ENCODE data around the gene NLRC4.
"Not testable (repeated sequence)": the region's sequence is repeated elsewhere in the genome, so short reads cannot be mapped to it uniquely, and the experiment has no call there.

Gene NLRC4

DNA sequence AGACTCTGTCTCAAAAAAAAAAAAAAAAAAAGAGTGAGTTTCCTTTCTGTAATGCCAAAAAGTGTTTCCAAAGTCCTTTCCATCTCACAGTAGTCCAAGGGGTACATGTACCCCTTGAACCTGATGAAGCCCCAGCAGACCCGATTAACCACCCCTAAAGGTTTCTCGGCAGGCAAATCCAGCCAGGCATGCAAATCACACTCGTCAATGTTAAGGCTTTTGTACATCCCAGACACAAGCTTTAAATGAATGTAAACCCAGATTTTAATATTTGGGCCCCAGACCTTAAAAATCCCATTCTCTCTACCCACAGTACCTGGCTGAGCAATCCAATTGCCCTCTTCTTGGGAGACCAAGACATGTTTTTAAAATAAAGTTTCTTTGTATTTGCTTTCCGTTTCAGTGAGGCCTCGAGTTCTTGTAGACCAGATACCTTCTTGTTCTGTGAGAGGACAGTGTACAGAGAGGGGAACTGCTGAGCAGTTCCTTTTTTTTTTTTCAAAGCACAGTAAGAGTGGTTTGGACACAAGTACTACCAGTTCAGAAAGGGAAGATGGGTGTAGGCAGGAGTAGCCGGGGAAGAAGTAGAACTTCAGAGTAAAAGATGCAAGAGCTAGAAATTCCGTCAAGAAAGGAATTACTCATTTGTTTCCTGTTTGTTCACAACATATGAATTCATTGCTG, at the start of gene NLRC4:
Gene NLRC4, minus strand, starts transcription at position 465 of the 684 bp plus-strand sequence. CDS start 8,111 bp downstream, outside the sequence.
- no peak for DNase-seq (ENCODE audit: low read depth)

- DNase-seq (ENCODE audit: low read depth): no peak
These were observed 45.9 kb upstream of the NLRC4 start for GRCh38 chr2:32310577-32310976.

GRCh38 chr2:32293966-32294562, 29.4 kb upstream of the NLRC4 start:
- DNase-seq (ENCODE audit: low read depth): not testable (repeated sequence)

- not testable (repeated sequence) for DNase-seq (ENCODE audit: low read depth)
These were observed 28.8 kb upstream of the NLRC4 start for GRCh38 chr2:32293493-32293892.

GRCh38 chr2:32291746-32292145, 27.1 kb upstream of the NLRC4 start:
- no peak for DNase-seq (ENCODE audit: low read depth)

GRCh38 chr2:32290000-32290339, 25.3 kb upstream of the NLRC4 start:
- no peak for DNase-seq (ENCODE audit: low read depth)

DNA sequence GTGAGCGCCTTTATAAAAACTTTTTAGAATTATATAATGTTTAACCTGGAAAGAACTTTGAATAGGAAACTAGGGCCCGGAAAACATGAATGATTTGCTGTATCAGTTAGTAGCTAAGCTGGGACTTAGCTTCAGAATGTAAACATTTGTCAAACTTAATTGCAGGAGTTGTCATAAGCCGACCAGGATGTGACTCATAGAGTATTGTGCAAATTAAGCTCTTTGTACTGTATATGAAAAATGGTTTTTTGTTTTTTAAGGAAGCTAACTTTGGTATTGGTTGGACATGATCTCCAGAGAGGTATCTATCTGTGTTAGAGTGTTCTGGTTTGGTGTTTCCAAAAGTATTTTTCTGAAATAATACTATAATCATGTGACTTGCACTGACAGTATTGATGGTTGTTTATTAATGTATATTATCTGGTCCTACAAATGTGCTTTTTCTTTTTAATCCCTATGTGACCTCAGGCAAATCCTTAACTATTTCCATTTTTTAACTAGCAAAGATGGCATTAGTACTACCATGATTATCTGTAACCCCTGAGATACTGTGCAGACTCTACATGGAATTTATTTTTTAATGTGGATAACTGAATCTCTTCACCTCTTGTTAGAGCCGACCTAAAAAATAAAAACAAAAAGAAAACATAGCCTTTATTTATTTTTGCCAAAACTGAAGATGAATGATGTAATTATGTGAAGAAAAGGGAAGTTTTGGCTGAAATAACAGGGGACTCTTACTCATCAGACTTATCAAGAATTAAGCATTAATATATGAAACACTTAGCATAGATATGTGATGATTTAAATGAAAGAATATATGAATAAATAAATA, 24.7 kb upstream of the NLRC4 start:
- DNase-seq (ENCODE audit: low read depth): peak; percentile 62

GRCh38 chr2:32284321-32284720, 19.6 kb upstream of the NLRC4 start:
- no peak for DNase-seq (ENCODE audit: low read depth)

DNA sequence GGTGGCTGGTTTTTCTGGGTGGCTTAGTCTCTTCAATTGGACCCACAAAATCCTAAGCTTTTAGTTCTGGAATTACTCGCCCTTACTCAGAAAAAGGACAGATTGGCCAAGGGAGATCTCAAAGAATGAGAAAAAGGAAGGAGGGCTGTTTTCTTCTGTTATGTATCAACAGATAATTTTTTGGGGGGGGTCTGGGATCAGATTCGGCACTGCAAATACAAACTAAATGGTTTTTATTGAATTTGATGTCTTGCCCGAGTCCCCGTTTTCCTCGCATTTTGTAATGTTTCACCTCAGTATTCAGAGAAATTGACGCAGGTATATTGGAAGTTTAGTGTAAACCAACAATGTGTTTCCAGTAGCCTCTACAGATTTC, 13.8 kb upstream of the NLRC4 start:
- no peak for DNase-seq (ENCODE audit: low read depth)

GRCh38 chr2:32277674-32278477, 13.2 kb upstream of the NLRC4 start, which contains the start of gene YIPF4:
Gene YIPF4 (plus strand): TSS chr2:32277904. CDS start chr2:32278156, 252 bp downstream.
- DNase-seq (ENCODE audit: low read depth): peak; percentile 87

- no peak for DNase-seq (ENCODE audit: low read depth)
These were observed 12.6 kb upstream of the NLRC4 start for GRCh38 chr2:32277363-32277673.

DNA sequence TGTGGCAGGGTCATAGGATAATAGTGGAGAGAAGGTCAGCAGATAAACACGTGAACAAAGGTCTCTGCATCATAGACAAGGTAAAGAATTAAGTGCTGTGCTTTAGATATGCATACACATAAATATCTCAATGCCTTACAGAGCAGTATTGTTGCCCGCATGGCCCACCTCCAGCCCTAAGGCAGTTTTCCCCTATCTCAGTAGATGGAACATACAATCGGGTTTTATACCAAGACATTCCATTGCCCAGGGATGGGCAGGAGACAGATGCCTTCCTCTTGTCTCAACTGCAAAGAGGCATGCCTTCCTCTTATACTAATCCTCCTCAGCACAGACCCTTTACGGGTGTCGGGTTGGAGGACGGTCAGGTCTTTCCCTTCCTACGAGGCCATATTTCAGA, 11.1 kb upstream of the NLRC4 start:
- DNase-seq (ENCODE audit: low read depth): not testable (repeated sequence)

GRCh38 chr2:32274289-32274688, 9.6 kb upstream of the NLRC4 start:
- DNase-seq (ENCODE audit: low read depth): no peak

DNA sequence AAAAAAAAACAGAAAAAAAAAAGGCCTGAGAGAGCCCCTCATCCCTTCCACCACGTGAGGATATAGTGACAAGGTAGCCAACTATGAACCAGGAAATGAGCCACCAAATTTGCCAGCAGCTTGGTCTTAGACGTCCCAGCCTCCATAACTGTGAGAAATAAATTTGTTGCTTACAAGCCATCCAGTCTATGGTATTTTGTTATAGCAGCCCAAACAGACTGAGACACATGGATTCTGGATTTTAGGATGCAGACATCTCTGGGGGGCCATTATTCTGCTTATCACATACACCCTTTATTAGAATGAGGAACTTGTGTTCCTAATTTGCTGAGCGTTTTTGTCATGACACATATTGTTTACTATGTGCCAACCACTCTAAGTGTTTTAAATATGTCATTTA, 7.6 kb upstream of the NLRC4 start:
- no peak for DNase-seq (ENCODE audit: low read depth)

- DNase-seq (ENCODE audit: low read depth): no peak
These were observed 6.4 kb upstream of the NLRC4 start for GRCh38 chr2:32271063-32271462.

- no peak for DNase-seq (ENCODE audit: low read depth)
These were observed 2.6 kb downstream of the NLRC4 start for GRCh38 chr2:32262105-32262504.

GRCh38 chr2:32260376-32260775, 4.3 kb downstream of the NLRC4 start:
- no peak for DNase-seq (ENCODE audit: low read depth)

- DNase-seq (ENCODE audit: low read depth): no peak
These were observed 6.4 kb downstream of the NLRC4 start for GRCh38 chr2:32258242-32258641.

- DNase-seq (ENCODE audit: low read depth): no peak
These were observed 14.4 kb downstream of the NLRC4 start for GRCh38 chr2:32250290-32250689.

DNA sequence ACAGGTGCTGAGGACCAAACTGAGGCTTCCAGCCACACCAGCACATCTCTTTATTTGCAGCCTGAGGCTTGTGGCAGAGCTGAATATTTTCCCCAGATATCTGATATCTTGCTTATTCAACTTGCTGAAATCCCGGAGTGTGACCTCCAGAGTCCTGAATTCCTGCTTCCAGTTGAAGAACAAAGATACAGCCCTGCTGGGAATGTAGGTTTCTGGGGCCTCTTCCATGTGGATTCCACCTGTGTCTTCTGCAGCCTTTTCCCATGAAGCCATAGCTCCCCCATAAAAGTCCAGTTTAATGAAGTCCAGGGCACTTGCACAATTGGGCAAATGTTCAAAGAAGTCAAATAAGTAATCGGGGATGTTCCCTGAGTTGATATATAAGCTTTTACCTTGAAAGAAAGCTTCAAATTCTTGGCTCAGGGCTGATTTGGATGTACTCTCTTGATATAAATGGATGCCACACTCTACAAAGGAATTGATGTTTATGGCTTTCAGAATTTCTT, 14.9 kb downstream of the NLRC4 start:
- DNase-seq (ENCODE audit: low read depth): no peak

DNA sequence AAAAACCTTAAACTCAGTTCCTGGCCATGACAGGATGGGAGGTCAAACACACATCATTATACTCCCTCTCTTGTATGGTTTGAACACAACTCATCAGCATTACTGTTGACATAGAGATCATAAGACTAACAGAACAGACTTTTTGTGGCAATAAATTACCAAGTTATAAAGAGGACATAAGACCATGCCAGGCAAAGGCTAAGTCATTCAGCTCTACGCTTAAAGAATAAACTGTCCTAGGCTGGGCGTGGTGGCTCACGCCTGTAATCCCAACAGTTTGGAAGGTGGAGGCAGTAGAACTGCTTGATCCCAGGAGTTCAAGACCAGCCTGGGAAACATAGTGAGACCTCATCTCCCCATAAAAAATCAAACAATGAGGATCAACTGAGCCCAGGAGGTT, 16.4 kb downstream of the NLRC4 start:
- DNase-seq (ENCODE audit: low read depth): no peak

DNA sequence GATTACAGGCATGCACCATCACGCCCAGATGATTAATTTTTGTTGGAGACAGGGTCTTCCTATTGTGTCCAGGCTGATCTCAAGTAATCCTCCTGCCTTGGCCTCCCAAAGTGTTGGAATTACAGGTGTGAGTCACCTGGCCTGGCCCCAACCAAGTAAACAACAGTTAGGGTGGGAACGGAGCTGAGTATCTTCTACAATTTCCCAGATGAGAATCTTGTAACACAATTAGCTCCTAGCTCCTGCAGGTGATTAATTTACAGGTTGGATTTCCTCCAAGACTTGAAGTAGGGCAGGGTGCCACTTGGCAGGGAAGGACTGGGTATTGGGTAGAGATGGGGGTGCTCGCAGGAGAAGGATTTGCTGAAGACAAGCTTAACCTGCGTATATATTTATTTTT, 17.8 kb downstream of the NLRC4 start:
- no peak for DNase-seq (ENCODE audit: low read depth)

All from stromal cell of bone marrow (primary cell).